Measurements from ENCODE around the gene CSRNP2. TPM values are rescaled to one million over a fixed set of nuclear protein-coding genes. Genes with fewer than 3 reads are reported as not detected.
A peak's percentile ranks its signal among the peaks of the same experiment; 100 is the strongest.
"Not testable (repeated sequence)": the region's sequence is repeated elsewhere in the genome, so short reads cannot be mapped to it uniquely, and the experiment has no call there.

Gene CSRNP2
- total RNA-seq, 4 donors from 2014 or later: 7.4 to 14.7 (median 10.4) TPM

DNA sequence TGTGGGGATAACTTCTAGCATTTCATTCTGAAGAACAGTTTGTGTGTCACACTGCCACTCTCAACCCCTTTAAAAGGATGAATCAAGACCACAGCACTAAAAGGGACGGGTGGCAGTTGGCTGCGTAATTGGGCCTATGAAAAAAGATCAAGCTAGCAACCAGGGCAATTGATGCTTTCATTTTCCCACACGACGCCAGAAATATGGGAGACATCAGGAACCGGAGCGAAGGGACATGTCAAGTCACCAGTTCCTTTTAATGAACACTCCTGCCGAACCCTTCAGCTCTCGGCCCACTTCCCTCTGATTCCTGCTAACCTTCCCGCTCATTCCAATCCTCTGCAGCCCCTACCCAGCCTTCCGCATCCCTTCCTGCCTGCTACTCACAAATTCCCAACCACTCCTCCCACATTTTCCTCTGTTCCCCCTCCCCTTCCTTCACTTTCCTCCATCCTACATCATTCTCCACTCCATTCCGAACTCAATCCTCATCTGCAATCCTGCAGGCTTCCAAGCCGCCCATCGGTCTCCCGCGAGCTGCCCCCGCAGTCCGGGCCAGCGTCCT is 753 bp downstream of the CSRNP2 start:
- intact Hi-C loops (cut with DNase I): no loop called here
- no peak for DNase-seq
- 0 to 2% methylated on average over 18 of the region's 18 CpGs for WGBS, 2 donors
- Histone ChIP-seq H3K36me3 (no peaks in the 10 kb centered on the region), H3K9me3 (no peaks in the 10 kb centered on the region), H3K4me3 (peak overlapping the region; percentile 81 to 97 (median 90)), H3K27me3 (no peaks in the 10 kb centered on the region), H3K4me1 (peaks cover 0 to 31% (median 10%) of the 10 kb centered on the region in 3 donors), H3K27ac (peak overlapping the region; percentile 90 to 96 (median 94))
- TF ChIP-seq, protein P1, sequence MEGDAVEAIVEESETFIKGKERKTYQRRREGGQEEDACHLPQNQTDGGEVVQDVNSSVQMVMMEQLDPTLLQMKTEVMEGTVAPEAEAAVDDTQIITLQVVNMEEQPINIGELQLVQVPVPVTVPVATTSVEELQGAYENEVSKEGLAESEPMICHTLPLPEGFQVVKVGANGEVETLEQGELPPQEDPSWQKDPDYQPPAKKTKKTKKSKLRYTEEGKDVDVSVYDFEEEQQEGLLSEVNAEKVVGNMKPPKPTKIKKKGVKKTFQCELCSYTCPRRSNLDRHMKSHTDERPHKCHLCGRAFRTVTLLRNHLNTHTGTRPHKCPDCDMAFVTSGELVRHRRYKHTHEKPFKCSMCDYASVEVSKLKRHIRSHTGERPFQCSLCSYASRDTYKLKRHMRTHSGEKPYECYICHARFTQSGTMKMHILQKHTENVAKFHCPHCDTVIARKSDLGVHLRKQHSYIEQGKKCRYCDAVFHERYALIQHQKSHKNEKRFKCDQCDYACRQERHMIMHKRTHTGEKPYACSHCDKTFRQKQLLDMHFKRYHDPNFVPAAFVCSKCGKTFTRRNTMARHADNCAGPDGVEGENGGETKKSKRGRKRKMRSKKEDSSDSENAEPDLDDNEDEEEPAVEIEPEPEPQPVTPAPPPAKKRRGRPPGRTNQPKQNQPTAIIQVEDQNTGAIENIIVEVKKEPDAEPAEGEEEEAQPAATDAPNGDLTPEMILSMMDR (IDR thresholded peaks at IDR 0.05): no peak

DNA sequence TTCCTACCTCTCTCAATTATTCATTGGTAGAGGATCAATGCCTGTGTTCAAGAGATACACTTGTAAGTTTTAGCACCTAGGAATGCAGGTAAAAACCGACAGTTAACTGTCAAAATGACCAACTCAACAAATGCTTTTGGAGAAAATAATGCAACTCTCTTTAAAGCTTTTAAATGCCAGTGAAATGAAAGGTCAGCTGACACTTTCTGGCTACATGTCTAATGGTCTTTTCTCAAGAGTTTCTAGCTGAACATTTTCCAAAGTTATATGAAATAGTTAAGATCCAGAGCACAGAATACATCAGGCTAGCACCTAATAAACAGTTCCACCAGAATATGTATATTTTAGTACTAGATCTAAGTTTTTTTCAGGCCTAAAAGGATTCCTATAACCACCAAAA is 2.0 kb downstream of the CSRNP2 start:
- Histone ChIP-seq H3K4me1 (peaks cover 0 to 41% (median 10%) of the 10 kb centered on the region in 3 donors), H3K4me3 (no peak overlapping the region), H3K9me3 (no peaks in the 10 kb centered on the region), H3K27me3 (no peaks in the 10 kb centered on the region), H3K27ac (no peak overlapping the region), H3K36me3 (no peaks in the 10 kb centered on the region)
- intact Hi-C loops (cut with DNase I): no loop called here
- DNase-seq: no peak
- TF ChIP-seq, protein P1 (IDR thresholded peaks at IDR 0.05): no peak
- no peak for TF ChIP-seq POLR2A (IDR thresholded peaks at IDR 0.05)
- 72 to 79% methylated on average over 1 of the region's 1 CpG for WGBS, 2 donors

GRCh38 chr12:51080136-51080535 is 3.3 kb downstream of the CSRNP2 start:
- intact Hi-C loops (cut with DNase I): no loop called here
- H3K9me3 ChIP-seq: no peaks in the 10 kb centered on the region

DNA sequence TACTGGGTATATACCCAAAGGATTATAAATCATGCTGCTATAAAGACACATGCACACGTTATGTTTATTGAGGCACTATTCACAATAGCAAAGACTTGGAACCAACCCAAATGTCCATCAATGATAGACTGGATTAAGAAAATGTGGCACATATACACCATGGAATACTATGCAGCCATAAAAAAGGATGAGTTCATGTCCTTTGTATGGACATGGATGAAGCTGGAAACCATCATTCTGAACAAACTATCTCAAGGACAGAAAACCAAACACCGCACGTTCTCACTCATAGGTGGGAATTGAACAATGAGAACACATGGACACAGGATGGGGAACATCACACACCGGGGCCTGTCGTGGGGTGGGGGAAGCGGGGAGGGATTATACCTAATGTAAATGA is 4.5 kb downstream of the CSRNP2 start:
- peaks cover 0 to 49% (median 10%) of the 10 kb centered on the region in 3 donors for H3K4me1 ChIP-seq
- WGBS, 2 donors: 85 to 87% methylated on average over 6 of the region's 6 CpGs
- H3K4me3 ChIP-seq; intact Hi-C loops (cut with DNase I); H3K27me3 ChIP-seq; H3K9me3 ChIP-seq; DNase-seq; H3K27ac ChIP-seq: not testable (repeated sequence)
- H3K36me3 ChIP-seq: peaks cover 0 to 19% (median 4%) of the 10 kb centered on the region in 3 donors

More at GRCh38 chr12:51080136-51080535, 3.3 kb downstream of the CSRNP2 start:
- TF ChIP-seq, protein P1 (IDR thresholded peaks at IDR 0.05): no peak
- TF ChIP-seq POLR2A (IDR thresholded peaks at IDR 0.05): no peak
- Histone ChIP-seq H3K36me3 (peaks cover 0 to 8% (median 0%) of the 10 kb centered on the region in 3 donors), H3K27ac (no peak overlapping the region), H3K4me3 (no peak overlapping the region), H3K4me1 (peaks cover 0 to 54% (median 10%) of the 10 kb centered on the region in 3 donors), H3K27me3 (no peaks in the 10 kb centered on the region)
- DNase-seq: no peak
- 72 to 78% methylated on average over 4 of the region's 4 CpGs for WGBS, 2 donors

DNA sequence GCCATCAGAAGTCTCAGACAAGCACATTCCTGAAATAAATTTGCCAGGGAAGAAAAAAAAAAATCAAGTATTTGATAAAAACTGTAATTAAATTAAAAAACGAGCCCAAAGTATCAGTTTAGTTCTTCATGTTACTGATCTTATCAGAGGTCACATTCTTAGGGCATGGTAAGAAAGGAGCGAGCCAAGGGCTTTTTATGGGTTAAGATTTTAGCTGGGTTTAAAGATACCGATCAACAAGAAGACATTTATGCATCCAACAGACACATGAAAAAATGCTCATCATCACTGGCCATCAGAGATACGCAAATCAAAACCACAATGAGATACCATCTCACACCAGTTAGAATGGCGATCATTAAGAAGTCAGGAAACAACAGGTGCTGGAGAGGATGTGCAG is 5.0 kb downstream of the CSRNP2 start:
- H3K9me3 ChIP-seq; H3K27me3 ChIP-seq; H3K27ac ChIP-seq; DNase-seq; intact Hi-C loops (cut with DNase I); H3K4me3 ChIP-seq: not testable (repeated sequence)
- peaks cover 0 to 25% (median 7%) of the 10 kb centered on the region in 3 donors for H3K36me3 ChIP-seq
- 74 to 82% methylated on average over 5 of the region's 5 CpGs for whole genome bisulfite sequencing, 2 donors
- H3K4me1 ChIP-seq: peaks cover 0 to 46% (median 10%) of the 10 kb centered on the region in 3 donors

DNA sequence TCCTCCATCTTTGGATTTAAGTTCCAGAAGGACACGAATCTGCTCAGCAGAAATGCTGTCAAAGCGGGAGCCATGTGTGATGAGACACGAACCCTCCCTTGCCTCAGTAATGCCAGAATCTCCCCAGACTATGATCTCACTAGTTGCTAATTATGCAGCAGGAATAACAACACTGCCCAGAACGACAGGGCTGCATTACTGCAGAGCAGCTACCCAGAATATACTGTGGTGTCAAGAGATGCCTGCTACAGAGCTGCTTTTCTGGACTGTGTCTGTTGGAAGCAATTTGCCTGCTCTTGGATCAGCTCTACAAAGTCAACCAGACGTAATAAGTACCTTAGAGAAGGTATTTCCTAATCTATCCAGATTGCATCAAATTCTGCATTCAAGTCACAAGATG is 5.5 kb downstream of the CSRNP2 start:
- Histone ChIP-seq H3K27me3 (no peaks in the 10 kb centered on the region), H3K36me3 (peaks cover 0 to 29% (median 11%) of the 10 kb centered on the region in 3 donors), H3K4me1 (peaks cover 0 to 45% (median 10%) of the 10 kb centered on the region in 3 donors), H3K27ac (no peak overlapping the region), H3K9me3 (no peaks in the 10 kb centered on the region), H3K4me3 (no peak overlapping the region)
- TF ChIP-seq, protein P1 (IDR thresholded peaks at IDR 0.05): no peak
- no peak for TF ChIP-seq POLR2A (IDR thresholded peaks at IDR 0.05)
- no peak for DNase-seq
- 67 to 79% methylated on average over 3 to 5 of the region's 5 CpGs for WGBS, 2 donors
- intact Hi-C loops (cut with DNase I): no loop called here
